HL-60 (cell line): Measurements from ENCODE around the gene MOB3A.

ENCODE experiments used
- DNase-seq, 2 experiments: peaks; one replicate each; pipeline ENCODE4 v3.0.0-alpha.2; 2010 to 2020; ENCODE audit warnings: low read depth in 1 of 2, low spot score in 1 of 2
- H3K27ac ChIP-seq: fragments of 250-450 bp; sonication (Bioruptor Pico); replicated peaks from 2 replicates; pipeline ENCODE4 v1.5.1; 2020; ENCODE audit warnings: mild to moderate bottlenecking, moderate library complexity
- H3K27me3 ChIP-seq: fragments of 250-450 bp; sonication (Bioruptor Pico); 2 replicates; pipeline ENCODE4 v1.5.1; 2021; ENCODE audit warnings: mild to moderate bottlenecking, moderate library complexity; ENCODE audit not compliant: insufficient read depth, poor library complexity, severe bottlenecking
- H3K4me3 ChIP-seq: replicated peaks from 2 replicates; pipeline ENCODE4 v1.5.1; 2011; ENCODE audit warnings: mild to moderate bottlenecking, control low read depth, low read length; ENCODE audit not compliant: insufficient read depth
- CTCF ChIP-seq: IDR thresholded peaks from one replicate; pipeline ENCODE4 v1.5.1; 2011; ENCODE audit warnings: low read length, control low read depth, inconsistent platforms; ENCODE audit not compliant: insufficient read depth
- GABPA ChIP-seq: IDR thresholded peaks from 2 replicates; pipeline ENCODE4 v1.6.1; 2012; ENCODE audit warnings: low read depth
- POLR2AphosphoS5 ChIP-seq: IDR thresholded peaks from 2 replicates; pipeline ENCODE4 v1.6.1; 2012; ENCODE audit warnings: low read depth
- REST ChIP-seq: IDR thresholded peaks from 2 replicates; pipeline ENCODE4 v1.6.1; 2012; ENCODE audit warnings: low read depth; ENCODE audit not compliant: insufficient replicate concordance
- SPI1 ChIP-seq: IDR thresholded peaks from 2 replicates; pipeline ENCODE4 v1.6.1; 2012; ENCODE audit warnings: low read depth, mild to moderate bottlenecking, borderline replicate concordance

MOB3A gene

GRCh38 chr19:2142173-2142829 lies 46.2 kb upstream of the MOB3A start:
- H3K27me3 ChIP-seq: no peaks in the 10 kb centered on the region
- no peak overlapping the region for H3K4me3 ChIP-seq
- no peak overlapping the region for H3K27ac ChIP-seq
- no peak for DNase-seq
- TF ChIP-seq REST (no peak), SPI1 (no peak)

- DNase-seq: no peak
- no peaks in the 10 kb centered on the region for H3K27me3 ChIP-seq
- no peak overlapping the region for H3K4me3 ChIP-seq
- H3K27ac ChIP-seq: no peak overlapping the region
- no peak for TF ChIP-seq CTCF
- TF ChIP-seq REST: no peak
- TF ChIP-seq POLR2AphosphoS5: no peak
- no peak for TF ChIP-seq GABPA
- no peak for TF ChIP-seq SPI1
Measured at GRCh38 chr19:2140138-2140569, 44.0 kb upstream of the MOB3A start.

GRCh38 chr19:2139385-2140137 lies 43.4 kb upstream of the MOB3A start:
- Histone ChIP-seq H3K4me3 (no peak overlapping the region), H3K27ac (no peak overlapping the region), H3K27me3 (no peaks in the 10 kb centered on the region)
- TF ChIP-seq SPI1: no peak
- no peak for TF ChIP-seq CTCF
- no peak for TF ChIP-seq POLR2AphosphoS5
- TF ChIP-seq REST: no peak
- no peak for TF ChIP-seq GABPA
- no peak for DNase-seq
